ENCODE measurements around the gene MYO3B.

DNA sequence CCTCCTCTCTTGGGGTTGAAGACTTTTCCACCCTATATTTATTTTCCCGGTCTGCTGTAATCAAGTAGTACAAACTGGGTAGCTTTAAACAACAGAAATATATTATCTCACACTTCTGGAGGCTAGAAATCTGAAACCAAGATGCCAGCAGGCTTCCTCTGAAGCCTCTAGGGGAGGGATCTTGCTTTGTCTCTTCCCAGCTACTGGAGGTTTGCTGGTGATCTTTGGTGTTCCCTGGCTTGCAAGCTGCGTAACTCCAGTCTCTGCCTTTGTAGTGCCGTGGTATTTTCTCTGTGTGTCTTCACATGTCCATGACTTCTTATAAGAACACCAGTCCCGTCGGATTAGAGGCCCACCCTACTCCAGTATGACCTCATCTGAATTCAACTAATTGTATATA lies 44.4 kb downstream of the MYO3B start:
- no peak for TF ChIP-seq CTCF (IDR thresholded peaks at IDR 0.05; ENCODE audit: borderline replicate concordance, extremely low read depth, low read length, poor library complexity, severe bottlenecking)
- no peak for TF ChIP-seq EZH2 (IDR thresholded peaks at IDR 0.05; ENCODE audit: borderline replicate concordance, low read depth, low read length, severe bottlenecking)

All from DND-41 (cell line).